ENCODE data around the gene CKAP2L. TPM values are rescaled to one million over a fixed set of nuclear protein-coding genes. Genes with fewer than 3 reads are reported as not detected.

CKAP2L gene
- polyA plus RNA-seq, 1 donor from 2014 or later = 0.78 TPM

GRCh38 chr2:112712903-112713584 is 51.4 kb downstream of the CKAP2L start:
- no peaks in the 10 kb centered on the region for H3K36me3 ChIP-seq (ENCODE audit: insufficient read depth, low read length)
- no peaks in the 10 kb centered on the region for H3K27me3 ChIP-seq (ENCODE audit: insufficient read depth, low read depth, low read length)
- H3K4me2 ChIP-seq (ENCODE audit: low read length) = no peak overlapping the region
- no peak overlapping the region for H3K27ac ChIP-seq (ENCODE audit: low read length)
- H3K9me2 ChIP-seq (ENCODE audit: insufficient read depth, low read length) = no peaks in the 10 kb centered on the region
- TF ChIP-seq POLR2AphosphoS5 (IDR thresholded peaks at IDR 0.05) (no peak), TAF1 (IDR thresholded peaks at IDR 0.05; ENCODE audit: low read depth) (no peak), CTCF (IDR thresholded peaks at IDR 0.05; ENCODE audit: poor library complexity, severe bottlenecking) (no peak), EZH2 (IDR thresholded peaks at IDR 0.05; ENCODE audit: borderline replicate concordance, insufficient read depth, low read length, poor library complexity, severe bottlenecking) (no peak), RAD21 (conservative IDR thresholded peaks at IDR 0.05) (no peak)
- H3K9ac ChIP-seq (ENCODE audit: low read length) = no peak overlapping the region
- no peaks in the 10 kb centered on the region for H3F3A ChIP-seq (ENCODE audit: insufficient read depth, low read length, poor library complexity, severe bottlenecking)
- H3K9me3 ChIP-seq (ENCODE audit: low read length) = no peaks in the 10 kb centered on the region
- H2AFZ ChIP-seq (ENCODE audit: low read depth, low read length) = no peak overlapping the region
- no peak overlapping the region for H3K4me3 ChIP-seq (ENCODE audit: low read length)
- no peaks in the 10 kb centered on the region for H4K20me1 ChIP-seq (ENCODE audit: insufficient read depth)
- no peaks in the 10 kb centered on the region for H3K79me2 ChIP-seq (replicated peaks; ENCODE audit: insufficient read depth, low read length)

- Histone ChIP-seq H3K4me2 (ENCODE audit: low read length) (no peak overlapping the region), H3K9ac (ENCODE audit: low read length) (no peak overlapping the region), H2AFZ (ENCODE audit: low read depth, low read length) (no peak overlapping the region), H3K79me2 (replicated peaks; ENCODE audit: insufficient read depth, low read length) (no peaks in the 10 kb centered on the region), H3F3A (ENCODE audit: insufficient read depth, low read length, poor library complexity, severe bottlenecking) (no peaks in the 10 kb centered on the region), H3K9me2 (ENCODE audit: insufficient read depth, low read length) (no peaks in the 10 kb centered on the region), H3K27ac (ENCODE audit: low read length) (no peak overlapping the region), H3K27me3 (ENCODE audit: insufficient read depth, low read depth, low read length) (no peaks in the 10 kb centered on the region), H3K9me3 (ENCODE audit: low read length) (no peaks in the 10 kb centered on the region), H4K20me1 (ENCODE audit: insufficient read depth) (no peaks in the 10 kb centered on the region), H3K4me3 (ENCODE audit: low read length) (no peak overlapping the region), H3K36me3 (ENCODE audit: insufficient read depth, low read length) (no peaks in the 10 kb centered on the region)
- TF ChIP-seq SMC3 (conservative IDR thresholded peaks at IDR 0.05; ENCODE audit: poor library complexity) (no peak), TAF1 (IDR thresholded peaks at IDR 0.05; ENCODE audit: low read depth) (no peak), EP300 (conservative IDR thresholded peaks at IDR 0.05; ENCODE audit: poor library complexity, severe bottlenecking) (no peak), REST (IDR thresholded peaks at IDR 0.05; ENCODE audit: borderline replicate concordance) (no peak), POLR2AphosphoS5 (IDR thresholded peaks at IDR 0.05) (no peak), EZH2 (IDR thresholded peaks at IDR 0.05; ENCODE audit: borderline replicate concordance, insufficient read depth, low read length, poor library complexity, severe bottlenecking) (no peak), CTCF (IDR thresholded peaks at IDR 0.05; ENCODE audit: poor library complexity, severe bottlenecking) (no peak), RAD21 (conservative IDR thresholded peaks at IDR 0.05) (no peak), MXI1 (conservative IDR thresholded peaks at IDR 0.05; ENCODE audit: poor library complexity, severe bottlenecking) (no peak)
Observed at GRCh38 chr2:112712465-112712864, 51.9 kb downstream of the CKAP2L start.
